DND-41 (cell line): ENCODE data around the gene XCR1.

ENCODE experiments used
- EZH2 ChIP-seq: IDR thresholded peaks from 3 replicates; pipeline ENCODE4 v1.6.1; 2012; ENCODE audit warnings: borderline replicate concordance, low read depth, mild to moderate bottlenecking, moderate library complexity, low read length, inconsistent platforms; ENCODE audit not compliant: severe bottlenecking
- TF ChIP-seq, protein P1 (sequence below): IDR thresholded peaks from 2 replicates; pipeline ENCODE4 v1.5.1; 2012; ENCODE audit warnings: borderline replicate concordance, low read length, moderate library complexity, mild to moderate bottlenecking; ENCODE audit not compliant: poor library complexity, severe bottlenecking; ENCODE audit errors: extremely low read depth

DNA sequence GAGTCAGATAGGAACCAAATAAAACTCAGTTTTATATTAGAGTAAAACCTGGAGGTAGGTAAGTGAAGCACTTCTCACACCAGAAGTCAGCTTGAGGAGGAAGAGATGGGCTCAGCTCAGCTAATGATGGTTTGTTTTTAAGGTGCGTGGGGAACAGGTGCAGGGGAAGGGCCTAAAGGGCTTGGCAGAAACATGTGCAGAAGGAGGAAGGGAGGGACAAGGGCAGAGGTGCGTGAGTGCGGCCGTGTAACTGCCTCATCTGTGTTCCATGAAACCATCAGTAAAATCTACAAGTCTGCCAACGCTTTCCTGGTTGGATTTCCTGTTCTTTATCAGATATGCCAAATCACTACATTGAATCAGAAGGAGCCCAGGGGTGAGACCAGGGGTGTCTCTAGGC lies 51.6 kb downstream of the XCR1 start:
- TF ChIP-seq, protein P1, sequence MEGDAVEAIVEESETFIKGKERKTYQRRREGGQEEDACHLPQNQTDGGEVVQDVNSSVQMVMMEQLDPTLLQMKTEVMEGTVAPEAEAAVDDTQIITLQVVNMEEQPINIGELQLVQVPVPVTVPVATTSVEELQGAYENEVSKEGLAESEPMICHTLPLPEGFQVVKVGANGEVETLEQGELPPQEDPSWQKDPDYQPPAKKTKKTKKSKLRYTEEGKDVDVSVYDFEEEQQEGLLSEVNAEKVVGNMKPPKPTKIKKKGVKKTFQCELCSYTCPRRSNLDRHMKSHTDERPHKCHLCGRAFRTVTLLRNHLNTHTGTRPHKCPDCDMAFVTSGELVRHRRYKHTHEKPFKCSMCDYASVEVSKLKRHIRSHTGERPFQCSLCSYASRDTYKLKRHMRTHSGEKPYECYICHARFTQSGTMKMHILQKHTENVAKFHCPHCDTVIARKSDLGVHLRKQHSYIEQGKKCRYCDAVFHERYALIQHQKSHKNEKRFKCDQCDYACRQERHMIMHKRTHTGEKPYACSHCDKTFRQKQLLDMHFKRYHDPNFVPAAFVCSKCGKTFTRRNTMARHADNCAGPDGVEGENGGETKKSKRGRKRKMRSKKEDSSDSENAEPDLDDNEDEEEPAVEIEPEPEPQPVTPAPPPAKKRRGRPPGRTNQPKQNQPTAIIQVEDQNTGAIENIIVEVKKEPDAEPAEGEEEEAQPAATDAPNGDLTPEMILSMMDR: no peak
- TF ChIP-seq EZH2: no peak
